Bronchial epithelial cell (primary cell): ENCODE measurements around the gene TRPV6. TPM values are rescaled to one million over a fixed set of nuclear protein-coding genes. Genes with fewer than 3 reads are reported as not detected.
A peak's percentile ranks its signal among the peaks of the same experiment; 100 is the strongest.

Experiments
- DNase-seq: peaks from one replicate; pipeline ENCODE4 v3.0.0-alpha.2; 2010; ENCODE audit warnings: low read depth
- FAIRE-seq: peaks from 2 replicates; lab custom pipeline; 2011; peaks lifted over from hg19 to GRCh38; lab: Jason Lieb, UNC
- H3K27me3 ChIP-seq: 2 replicates; pipeline ENCODE4 v1.5.1; 2011; ENCODE audit warnings: low read length; ENCODE audit not compliant: control insufficient read depth, insufficient read depth
- H3K36me3 ChIP-seq: 2 replicates; pipeline ENCODE4 v1.5.1; 2011; ENCODE audit warnings: low read length; ENCODE audit not compliant: control insufficient read depth, insufficient read depth
- H3K4me3 ChIP-seq: 2 replicates; pipeline ENCODE4 v1.5.1; 2011; ENCODE audit warnings: mild to moderate bottlenecking, low read depth, low read length, control low read depth
- total RNA-seq: library from RNA; depleted of rRNA; stranded (reverse); fragments of >200 nt; gene quantifications from 2 replicates; pipeline ENCODE4 v1.2.1, GENCODE V29; 2014
- TF ChIP-seq, protein P1 (sequence below): IDR thresholded peaks from 2 replicates; pipeline ENCODE4 v1.5.1; 2011; ENCODE audit warnings: mild to moderate bottlenecking, moderate library complexity, low read length, control low read depth, inconsistent platforms; ENCODE audit not compliant: insufficient read depth, severe bottlenecking

The TRPV6 gene
- total RNA-seq, 1 donor from 2014 or later = under 0.01 TPM

DNA sequence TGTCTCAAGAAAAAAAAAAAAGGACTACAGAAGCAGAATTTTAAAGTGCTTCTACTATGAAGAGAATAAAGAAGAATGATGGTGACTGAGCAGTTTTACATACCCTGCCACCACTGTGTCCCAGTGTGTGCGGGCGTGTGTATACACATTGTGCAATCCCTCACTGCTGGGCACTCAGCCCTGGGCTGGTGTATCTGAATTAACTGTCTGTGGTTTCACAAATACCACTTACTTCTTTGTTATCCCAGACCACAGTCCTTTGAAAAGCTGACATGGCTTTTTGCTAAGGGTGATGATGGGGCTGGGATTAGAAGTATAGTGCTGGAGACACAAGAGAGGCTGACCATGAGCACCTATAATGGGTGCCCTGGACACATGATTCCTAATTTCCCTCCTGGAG is 21.1 kb upstream of the TRPV6 start:
- Histone ChIP-seq H3K36me3 (no peaks in the 10 kb centered on the region), H3K27me3 (no peaks in the 10 kb centered on the region), H3K4me3 (no peak overlapping the region)
- TF ChIP-seq, protein P1, sequence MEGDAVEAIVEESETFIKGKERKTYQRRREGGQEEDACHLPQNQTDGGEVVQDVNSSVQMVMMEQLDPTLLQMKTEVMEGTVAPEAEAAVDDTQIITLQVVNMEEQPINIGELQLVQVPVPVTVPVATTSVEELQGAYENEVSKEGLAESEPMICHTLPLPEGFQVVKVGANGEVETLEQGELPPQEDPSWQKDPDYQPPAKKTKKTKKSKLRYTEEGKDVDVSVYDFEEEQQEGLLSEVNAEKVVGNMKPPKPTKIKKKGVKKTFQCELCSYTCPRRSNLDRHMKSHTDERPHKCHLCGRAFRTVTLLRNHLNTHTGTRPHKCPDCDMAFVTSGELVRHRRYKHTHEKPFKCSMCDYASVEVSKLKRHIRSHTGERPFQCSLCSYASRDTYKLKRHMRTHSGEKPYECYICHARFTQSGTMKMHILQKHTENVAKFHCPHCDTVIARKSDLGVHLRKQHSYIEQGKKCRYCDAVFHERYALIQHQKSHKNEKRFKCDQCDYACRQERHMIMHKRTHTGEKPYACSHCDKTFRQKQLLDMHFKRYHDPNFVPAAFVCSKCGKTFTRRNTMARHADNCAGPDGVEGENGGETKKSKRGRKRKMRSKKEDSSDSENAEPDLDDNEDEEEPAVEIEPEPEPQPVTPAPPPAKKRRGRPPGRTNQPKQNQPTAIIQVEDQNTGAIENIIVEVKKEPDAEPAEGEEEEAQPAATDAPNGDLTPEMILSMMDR = no peak
- FAIRE-seq (no peak), DNase-seq (no peak)

DNA sequence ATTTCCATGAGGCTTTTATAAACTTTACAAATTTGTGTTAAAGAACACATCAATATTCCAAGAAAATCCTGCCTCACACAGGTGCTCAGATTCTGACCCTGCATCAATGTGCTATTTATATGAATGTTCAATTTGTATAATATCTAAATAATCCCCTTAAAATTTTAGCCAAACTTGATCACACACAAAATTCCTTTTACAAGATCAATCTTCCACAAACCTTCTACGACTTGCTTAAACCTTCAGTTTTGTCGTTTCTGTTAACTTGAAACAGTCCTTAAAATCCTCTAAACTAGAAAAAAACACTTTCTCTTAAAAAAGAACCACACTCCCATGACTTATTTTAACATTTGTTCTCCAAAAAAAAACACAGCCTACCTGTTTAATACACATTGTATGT is 20.2 kb upstream of the TRPV6 start:
- no peak overlapping the region for H3K4me3 ChIP-seq
- TF ChIP-seq, protein P1 = no peak
- DNase-seq = no peak
- FAIRE-seq = no peak
- H3K27me3 ChIP-seq = no peaks in the 10 kb centered on the region
- no peaks in the 10 kb centered on the region for H3K36me3 ChIP-seq

GRCh38 chr7:142904128-142904527 is 18.6 kb upstream of the TRPV6 start:
- no peaks in the 10 kb centered on the region for H3K27me3 ChIP-seq
- TF ChIP-seq, protein P1 = no peak
- DNase-seq = no peak
- H3K4me3 ChIP-seq = no peak overlapping the region
- no peaks in the 10 kb centered on the region for H3K36me3 ChIP-seq
- no peak for FAIRE-seq

GRCh38 chr7:142901426-142902259 is 16.1 kb upstream of the TRPV6 start:
- FAIRE-seq (peak; percentile 13), DNase-seq (no peak)
- TF ChIP-seq, protein P1 = no peak
- Histone ChIP-seq H3K36me3 (no peaks in the 10 kb centered on the region), H3K27me3 (no peaks in the 10 kb centered on the region), H3K4me3 (no peak overlapping the region)

- H3K4me3 ChIP-seq = no peak overlapping the region
- H3K27me3 ChIP-seq = no peaks in the 10 kb centered on the region
- TF ChIP-seq, protein P1 = no peak
- no peaks in the 10 kb centered on the region for H3K36me3 ChIP-seq
- no peak for DNase-seq
- FAIRE-seq = peak; percentile 32
These were observed 14.1 kb upstream of the TRPV6 start for GRCh38 chr7:142899661-142900060.
